ENCODE data around the gene FAM13B. TPM values are rescaled to one million over a fixed set of nuclear protein-coding genes. Genes with fewer than 3 reads are reported as not detected.

The FAM13B gene
- total and polyA plus RNA-seq, 10 of the 15 experiments (the other 5 are each of a cell fraction or from before 2014, with no cell fraction given), result 3.6 to 30.0 (median 20.3) TPM

GRCh38 chr5:138035605-138036537 lies 3.0 kb upstream of the FAM13B start (continued):
- peak; percentile 48 for TF ChIP-seq SKIL (IDR thresholded peaks at IDR 0.05; ENCODE audit: low read depth, poor library complexity, severe bottlenecking)
- no peak for TF ChIP-seq IRF4 (IDR thresholded peaks at IDR 0.05; ENCODE audit: low read depth, low read length)
- TF ChIP-seq ATF3 (IDR thresholded peaks at IDR 0.05; ENCODE audit: borderline replicate concordance, extremely low read depth, low read depth, low read length), result no peak
- no peak for TF ChIP-seq BACH1 (IDR thresholded peaks at IDR 0.05; ENCODE audit: borderline replicate concordance)
- TF ChIP-seq CBX5 (IDR thresholded peaks at IDR 0.05; ENCODE audit: low read depth), result 0 out of 2 replicates have a peak, but pooled peaks have one; percentile 23
- no peak for TF ChIP-seq ZBTB4 (CRISPR knock-in tag; IDR thresholded peaks at IDR 0.05)
- no peak for TF ChIP-seq IRF3 (IDR thresholded peaks at IDR 0.05)
- TF ChIP-seq NR2C2 (IDR thresholded peaks at IDR 0.05; ENCODE audit: borderline replicate concordance, control insufficient read depth, insufficient read length, low read depth), result no peak
- peak; percentile 54; the same call in 1 of the 2 replicates for TF ChIP-seq YY1 (IDR thresholded peaks at IDR 0.05; ENCODE audit: low read depth, low read length)
- no peak for TF ChIP-seq YBX1 (IDR thresholded peaks at IDR 0.05)
- TF ChIP-seq STAT1 (conservative IDR thresholded peaks at IDR 0.05), result no peak
- no peak for TF ChIP-seq TARDBP (IDR thresholded peaks at IDR 0.05; ENCODE audit: borderline replicate concordance)
- TF ChIP-seq PBX3 (IDR thresholded peaks at IDR 0.05; ENCODE audit: insufficient replicate concordance, low read depth, low read length), result no peak

All from GM12878 (cell line).